Measurements from ENCODE around the gene RABL2B. TPM values are rescaled to one million over a fixed set of nuclear protein-coding genes. Genes with fewer than 3 reads are reported as not detected.
A peak's percentile ranks its signal among the peaks of the same experiment; 100 is the strongest.
"Not testable (repeated sequence)": the region's sequence is repeated elsewhere in the genome, so short reads cannot be mapped to it uniquely, and the experiment has no call there.

Gene RABL2B
- total RNA-seq, 1 experiment from 2014 or later = 17.1 TPM

DNA sequence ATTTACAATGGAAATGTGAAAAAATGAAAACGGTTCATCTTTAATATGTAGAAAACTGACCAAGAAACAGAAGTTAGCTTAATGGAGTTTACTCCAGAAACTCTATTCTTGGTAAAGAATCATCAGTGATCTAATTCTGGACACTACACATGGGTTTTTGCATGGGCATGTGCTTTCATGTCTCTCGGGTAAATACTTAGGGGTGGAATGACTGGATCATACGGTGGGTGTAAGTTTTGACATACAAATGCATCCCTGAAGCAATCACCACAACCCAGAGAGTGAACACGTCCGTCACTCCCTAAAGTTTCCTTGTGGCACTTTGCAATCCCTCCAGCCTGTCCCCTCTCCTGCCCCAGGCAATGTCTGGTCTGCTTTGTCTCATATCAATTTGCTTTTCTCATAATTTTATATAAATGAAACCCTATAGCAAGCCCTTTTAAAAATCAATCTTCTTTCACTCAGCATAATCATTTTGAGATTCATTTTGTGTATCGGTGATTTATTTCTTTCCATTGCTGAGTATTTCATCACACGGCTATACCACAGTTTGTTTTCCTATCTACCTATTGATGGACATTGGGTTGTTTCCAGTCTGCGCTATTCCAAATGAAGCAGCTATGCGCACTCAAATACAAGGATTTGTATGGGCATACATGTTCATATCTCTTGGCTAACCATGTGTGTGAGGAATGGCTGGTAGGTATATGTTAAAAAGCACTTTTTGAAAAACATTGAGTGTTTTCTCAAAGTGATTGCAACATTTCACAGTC, 33.9 kb downstream of the RABL2B start:
- not testable (repeated sequence) for DNase-seq; H3K27me3 ChIP-seq (ENCODE audit: control insufficient read depth, insufficient read depth, low read length); H3K36me3 ChIP-seq (replicated peaks; ENCODE audit: control insufficient read depth, insufficient read depth, low read length); H3K4me3 ChIP-seq (ENCODE audit: insufficient read depth, low read depth, low read length)

DNA sequence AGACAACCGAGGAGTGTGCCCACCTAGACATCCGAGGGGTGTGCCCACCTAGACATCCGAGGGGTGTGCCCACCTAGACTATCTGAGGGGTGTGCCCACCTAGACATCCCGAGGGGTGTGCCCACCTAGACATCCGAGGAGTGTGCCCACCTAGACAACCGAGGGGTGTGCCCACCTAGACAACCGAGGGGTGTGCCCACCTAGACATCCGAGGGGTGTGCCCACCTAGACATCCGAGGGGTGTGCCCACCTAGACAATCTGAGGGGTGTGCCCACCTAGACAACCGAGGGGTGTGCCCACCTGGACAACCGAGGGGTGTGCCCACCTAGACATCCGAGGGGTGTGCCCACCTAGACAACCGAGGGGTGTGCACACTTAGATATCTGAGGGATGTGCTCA, 34.8 kb downstream of the RABL2B start:
- not testable (repeated sequence) for DNase-seq; H3K27me3 ChIP-seq (ENCODE audit: control insufficient read depth, insufficient read depth, low read length); H3K36me3 ChIP-seq (replicated peaks; ENCODE audit: control insufficient read depth, insufficient read depth, low read length); H3K4me3 ChIP-seq (ENCODE audit: insufficient read depth, low read depth, low read length)

DNA sequence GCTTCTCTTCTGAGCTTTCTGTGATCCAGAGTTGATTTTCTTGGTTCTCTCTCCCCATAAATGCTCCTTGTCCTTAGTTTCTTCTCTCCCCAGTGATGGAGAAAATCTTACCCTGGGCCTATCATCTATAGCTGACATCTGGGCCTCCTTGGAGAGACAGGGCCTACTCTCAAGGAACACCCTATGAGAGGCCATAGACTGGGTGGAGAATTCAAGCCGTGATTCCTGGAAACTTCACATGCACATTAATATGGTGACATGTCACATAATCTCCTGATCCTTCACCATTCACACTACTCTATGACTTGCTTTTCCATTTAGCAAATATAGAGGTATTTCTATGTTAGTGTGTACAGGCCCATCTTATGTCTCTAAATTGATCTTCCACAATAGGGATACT, 35.9 kb downstream of the RABL2B start:
- H3K4me3 ChIP-seq (ENCODE audit: insufficient read depth, low read depth, low read length); H3K27me3 ChIP-seq (ENCODE audit: control insufficient read depth, insufficient read depth, low read length); DNase-seq; H3K36me3 ChIP-seq (replicated peaks; ENCODE audit: control insufficient read depth, insufficient read depth, low read length): not testable (repeated sequence)

DNA sequence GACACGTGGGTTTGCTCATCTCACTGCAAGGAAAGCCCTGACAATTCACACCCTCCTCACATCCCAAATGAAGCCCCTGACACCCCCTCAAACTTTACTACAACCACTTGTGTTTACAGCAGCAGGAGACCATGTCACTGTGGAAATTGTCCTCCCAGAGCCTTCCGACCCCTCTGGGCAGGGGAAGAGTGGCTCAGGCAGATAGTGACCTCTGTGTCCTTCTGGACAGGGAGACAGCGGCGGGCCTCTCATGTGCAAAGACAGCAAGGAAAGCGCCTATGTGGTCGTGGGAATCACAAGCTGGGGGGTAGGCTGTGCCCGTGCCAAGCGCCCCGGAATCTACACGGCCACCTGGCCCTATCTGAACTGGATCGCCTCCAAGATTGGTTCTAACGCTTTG, 39.0 kb downstream of the RABL2B start:
- H3K27me3 ChIP-seq (ENCODE audit: control insufficient read depth, insufficient read depth, low read length); H3K36me3 ChIP-seq (replicated peaks; ENCODE audit: control insufficient read depth, insufficient read depth, low read length); H3K4me3 ChIP-seq (ENCODE audit: insufficient read depth, low read depth, low read length); DNase-seq: not testable (repeated sequence)

DNA sequence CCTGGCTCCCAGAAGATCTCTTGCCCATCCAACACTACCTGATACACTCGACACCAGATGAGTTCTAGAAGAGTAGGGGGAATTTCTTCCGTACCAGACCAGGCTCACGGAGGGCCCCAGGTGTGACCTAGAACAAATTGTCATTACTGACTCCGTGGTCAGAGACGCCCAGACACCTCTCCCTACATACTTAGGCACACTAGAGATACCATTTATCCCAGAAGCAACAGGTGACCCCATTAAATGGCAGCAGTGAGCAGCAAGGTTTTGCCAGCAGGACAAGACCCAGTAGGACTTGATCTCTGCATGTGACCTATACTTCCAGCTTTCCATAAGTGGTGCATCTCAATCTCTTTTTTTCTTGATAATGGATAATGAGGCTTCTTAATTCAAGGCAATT, 42.7 kb downstream of the RABL2B start:
- not testable (repeated sequence) for H3K4me3 ChIP-seq (ENCODE audit: insufficient read depth, low read depth, low read length); DNase-seq; H3K36me3 ChIP-seq (replicated peaks; ENCODE audit: control insufficient read depth, insufficient read depth, low read length); H3K27me3 ChIP-seq (ENCODE audit: control insufficient read depth, insufficient read depth, low read length)

DNA sequence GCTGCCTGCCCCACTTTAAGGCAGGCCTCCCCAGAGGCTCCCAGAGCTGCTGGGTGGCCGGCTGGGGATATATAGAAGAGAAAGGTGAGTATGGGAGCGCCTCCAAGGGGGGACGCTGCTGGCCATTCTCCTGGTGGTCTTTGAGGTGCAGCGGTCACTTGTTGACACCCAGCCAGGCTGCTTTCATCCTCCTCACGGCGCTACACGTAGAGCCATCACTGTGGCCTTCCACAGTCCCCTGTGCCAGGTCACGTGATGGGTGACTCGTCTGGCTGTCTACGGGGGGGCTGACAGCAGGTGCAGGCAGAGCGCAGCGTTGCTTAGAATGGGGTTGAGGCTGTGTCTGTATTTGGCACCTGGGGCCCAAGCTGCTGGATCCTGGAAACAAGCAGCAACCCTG, 43.5 kb downstream of the RABL2B start:
- Histone ChIP-seq H3K27me3 (ENCODE audit: control insufficient read depth, insufficient read depth, low read length) (peaks cover 8% of the 10 kb centered on the region), H3K4me3 (ENCODE audit: insufficient read depth, low read depth, low read length) (no peak overlapping the region), H3K36me3 (replicated peaks; ENCODE audit: control insufficient read depth, insufficient read depth, low read length) (no peaks in the 10 kb centered on the region)
- no peak for DNase-seq

DNA sequence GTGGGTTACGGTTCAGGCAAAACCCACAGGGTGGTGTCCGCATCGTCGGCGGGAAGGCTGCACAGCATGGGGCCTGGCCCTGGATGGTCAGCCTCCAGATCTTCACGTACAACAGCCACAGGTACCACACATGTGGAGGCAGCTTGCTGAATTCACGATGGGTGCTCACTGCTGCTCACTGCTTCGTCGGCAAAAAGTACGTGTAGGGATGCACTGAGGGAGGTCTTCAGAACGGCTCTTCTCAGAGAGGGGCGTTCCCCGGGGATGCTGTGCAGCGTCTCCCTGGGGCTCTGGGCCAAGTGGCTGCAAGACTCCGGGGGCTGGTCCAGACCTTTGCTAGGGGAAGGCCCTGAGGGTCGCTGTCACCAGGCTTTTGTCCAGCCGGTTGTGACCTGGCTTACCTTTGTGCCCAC, 44.2 kb downstream of the RABL2B start:
- H3K36me3 ChIP-seq (replicated peaks; ENCODE audit: control insufficient read depth, insufficient read depth, low read length) = no peaks in the 10 kb centered on the region
- peaks cover 8% of the 10 kb centered on the region for H3K27me3 ChIP-seq (ENCODE audit: control insufficient read depth, insufficient read depth, low read length)
- no peak for DNase-seq
- H3K4me3 ChIP-seq (ENCODE audit: insufficient read depth, low read depth, low read length) = no peak overlapping the region

DNA sequence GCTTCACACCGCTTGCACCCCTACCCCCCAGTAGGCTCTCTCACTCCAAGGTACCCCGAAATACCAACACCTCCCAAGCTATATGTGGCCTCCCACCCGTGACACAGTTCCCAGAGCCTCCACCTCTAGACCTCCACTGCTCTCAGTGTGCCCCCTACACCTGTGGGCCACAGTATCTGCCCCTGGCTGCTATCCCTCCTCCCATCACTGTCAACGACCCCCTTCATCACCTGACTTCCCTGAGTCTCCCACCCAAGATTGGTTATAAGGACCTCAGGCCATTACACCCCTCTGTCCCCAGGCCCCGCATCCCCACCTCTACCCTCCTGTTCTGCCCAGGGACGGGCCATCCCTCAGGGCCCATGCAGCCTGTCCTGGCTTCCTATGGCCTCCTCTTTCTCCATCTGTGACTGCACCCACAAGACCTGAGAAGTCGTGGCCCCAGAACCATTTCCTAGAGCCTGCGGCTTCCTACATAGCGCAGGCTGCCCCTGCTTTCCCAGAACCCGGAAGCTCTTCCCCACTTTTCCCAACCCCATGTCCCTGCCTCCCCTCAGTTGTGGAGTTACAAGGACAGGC, 44.7 kb downstream of the RABL2B start:
- Histone ChIP-seq H3K4me3 (ENCODE audit: insufficient read depth, low read depth, low read length) (no peak overlapping the region), H3K36me3 (replicated peaks; ENCODE audit: control insufficient read depth, insufficient read depth, low read length) (no peaks in the 10 kb centered on the region), H3K27me3 (ENCODE audit: control insufficient read depth, insufficient read depth, low read length) (peaks cover 11% of the 10 kb centered on the region)
- DNase-seq = no peak

DNA sequence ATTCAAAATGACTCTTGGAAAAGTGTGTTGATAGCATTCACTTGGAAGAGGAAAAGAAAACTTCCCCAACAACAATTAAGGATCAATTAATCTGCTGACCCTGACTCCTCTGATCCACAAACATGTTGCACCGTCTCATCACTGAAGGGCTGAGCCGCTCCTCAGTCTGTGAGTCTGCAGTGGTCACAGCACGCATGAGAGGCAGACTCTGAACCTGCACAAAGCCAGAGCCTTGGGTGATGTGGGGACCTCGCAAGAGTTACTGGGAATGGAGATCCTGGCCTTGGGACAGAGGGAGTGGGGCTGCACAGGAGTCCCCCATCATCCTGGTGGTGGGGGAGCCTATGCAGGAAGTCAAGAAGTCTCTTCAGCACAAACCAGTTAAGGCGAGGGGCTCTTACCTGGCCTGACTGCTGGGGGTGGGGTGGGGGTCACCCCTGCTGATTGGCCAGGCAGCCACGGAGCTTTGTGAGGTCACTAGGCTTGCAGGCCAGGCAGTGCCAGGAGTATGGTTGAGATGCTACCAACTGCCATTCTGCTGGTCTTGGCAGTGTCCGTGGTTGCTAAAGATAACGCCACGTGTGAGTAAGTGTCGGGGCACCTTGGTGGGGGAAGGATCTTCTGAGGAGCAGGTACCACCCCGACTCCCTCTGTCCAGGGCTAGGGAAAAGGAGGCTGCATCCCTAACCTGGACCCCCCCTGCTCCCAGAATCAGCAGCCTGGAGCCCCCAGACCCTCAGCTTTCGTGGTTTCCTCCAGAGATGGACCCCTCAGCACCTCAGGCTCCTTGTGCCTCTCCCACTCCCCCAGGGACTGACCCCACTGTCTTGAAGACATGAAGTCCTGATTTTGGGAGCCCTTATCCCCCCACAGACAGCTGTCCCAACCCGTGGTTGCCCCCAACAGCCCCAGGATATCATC, 45.4 kb downstream of the RABL2B start, which contains the start of gene ACR:
ACR (plus strand) TSS at position 477 of the 921 bp plus-strand sequence; CDS start at position 509, 32 bp downstream.
- no peaks in the 10 kb centered on the region for H3K36me3 ChIP-seq (replicated peaks; ENCODE audit: control insufficient read depth, insufficient read depth, low read length)
- peaks cover 11% of the 10 kb centered on the region for H3K27me3 ChIP-seq (ENCODE audit: control insufficient read depth, insufficient read depth, low read length)
- no peak for DNase-seq
- H3K4me3 ChIP-seq (ENCODE audit: insufficient read depth, low read depth, low read length) = no peak within 1 kb of the TSS

DNA sequence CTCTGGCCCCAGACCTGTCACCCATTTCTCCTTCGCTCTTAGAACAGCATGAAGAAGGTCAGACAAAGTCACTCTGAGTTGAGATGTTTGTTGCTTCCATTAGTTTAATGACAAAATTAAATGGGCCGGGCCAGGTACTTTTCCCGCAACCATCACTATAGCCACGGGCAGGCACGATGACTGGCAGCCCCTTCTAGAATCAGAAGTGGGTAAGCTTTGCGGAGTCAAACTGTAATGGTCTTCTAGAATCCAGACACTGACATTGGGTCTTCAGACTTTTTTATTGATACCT, 47.8 kb downstream of the RABL2B start:
- DNase-seq = no peak

DNA sequence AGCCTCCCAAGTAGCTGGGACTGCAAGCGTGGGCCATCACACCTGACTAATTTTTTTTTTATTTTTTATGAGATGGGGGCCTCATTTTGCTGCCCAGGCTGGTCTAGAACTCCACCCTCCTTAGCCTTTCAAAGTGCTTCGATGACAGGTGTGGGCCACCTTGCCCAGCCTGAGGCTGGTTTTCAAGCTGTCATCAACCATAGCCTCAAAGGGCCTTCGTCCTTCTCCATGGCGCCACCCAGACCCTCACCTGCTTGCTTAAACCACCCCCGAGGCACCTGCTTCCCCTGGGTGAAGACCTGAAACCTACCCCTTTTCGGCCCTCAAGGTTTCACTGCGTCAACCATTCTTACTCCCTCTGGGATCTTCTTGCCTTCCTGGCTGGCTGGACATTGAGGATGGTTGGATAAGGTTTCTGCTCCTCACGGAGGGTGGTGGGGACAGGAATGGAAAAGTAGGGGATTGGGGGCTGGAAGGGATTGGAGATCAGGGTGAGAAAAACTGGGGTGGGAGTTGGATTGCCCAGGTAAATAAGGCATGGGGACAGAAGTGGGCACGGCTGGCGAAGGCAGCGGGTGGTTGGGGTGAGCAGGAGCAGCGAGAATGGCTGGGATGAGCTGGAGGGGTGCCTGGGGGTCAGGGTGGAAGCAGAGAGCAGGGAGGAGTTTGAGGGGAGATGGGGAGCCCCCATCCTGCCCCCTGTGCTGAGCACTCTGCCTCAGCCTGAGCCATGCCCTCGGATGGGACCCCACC, 48.3 kb downstream of the RABL2B start:
- no peak overlapping the region for H3K4me3 ChIP-seq (ENCODE audit: insufficient read depth, low read depth, low read length)
- peaks cover 24% of the 10 kb centered on the region for H3K27me3 ChIP-seq (ENCODE audit: control insufficient read depth, insufficient read depth, low read length)
- no peaks in the 10 kb centered on the region for H3K36me3 ChIP-seq (replicated peaks; ENCODE audit: control insufficient read depth, insufficient read depth, low read length)
- DNase-seq = no peak

More for the DNA sequence above, 47.8 kb downstream of the RABL2B start:
- Histone ChIP-seq H3K27me3 (ENCODE audit: control insufficient read depth, insufficient read depth, low read length) (peaks cover 21% of the 10 kb centered on the region), H3K4me3 (ENCODE audit: insufficient read depth, low read depth, low read length) (no peak overlapping the region), H3K36me3 (replicated peaks; ENCODE audit: control insufficient read depth, insufficient read depth, low read length) (no peaks in the 10 kb centered on the region)

DNA sequence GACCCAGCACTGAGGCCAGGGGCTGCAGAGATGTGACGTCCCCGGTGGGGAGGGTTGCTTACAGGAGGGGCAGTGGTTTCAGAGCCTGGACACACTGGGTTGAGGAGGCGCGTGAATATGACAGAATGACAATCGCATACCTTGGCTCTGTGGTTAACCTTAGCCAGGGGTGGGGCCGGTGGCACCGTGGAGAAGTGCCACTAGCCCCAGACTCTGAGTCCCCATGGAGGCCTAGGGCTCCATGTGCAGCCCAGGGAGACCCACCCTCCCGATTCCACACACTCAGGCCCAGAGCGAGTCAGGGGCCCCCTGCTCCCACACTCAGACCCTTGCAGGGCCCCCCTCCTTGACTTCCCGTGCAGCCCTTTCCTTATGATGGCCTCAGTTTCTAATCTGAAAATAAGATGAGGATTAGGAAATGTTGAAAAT, 49.1 kb downstream of the RABL2B start:
- H3K4me3 ChIP-seq (ENCODE audit: insufficient read depth, low read depth, low read length) = no peak overlapping the region
- H3K36me3 ChIP-seq (replicated peaks; ENCODE audit: control insufficient read depth, insufficient read depth, low read length) = no peaks in the 10 kb centered on the region
- DNase-seq = no peak
- peaks cover 30% of the 10 kb centered on the region for H3K27me3 ChIP-seq (ENCODE audit: control insufficient read depth, insufficient read depth, low read length)

DNA sequence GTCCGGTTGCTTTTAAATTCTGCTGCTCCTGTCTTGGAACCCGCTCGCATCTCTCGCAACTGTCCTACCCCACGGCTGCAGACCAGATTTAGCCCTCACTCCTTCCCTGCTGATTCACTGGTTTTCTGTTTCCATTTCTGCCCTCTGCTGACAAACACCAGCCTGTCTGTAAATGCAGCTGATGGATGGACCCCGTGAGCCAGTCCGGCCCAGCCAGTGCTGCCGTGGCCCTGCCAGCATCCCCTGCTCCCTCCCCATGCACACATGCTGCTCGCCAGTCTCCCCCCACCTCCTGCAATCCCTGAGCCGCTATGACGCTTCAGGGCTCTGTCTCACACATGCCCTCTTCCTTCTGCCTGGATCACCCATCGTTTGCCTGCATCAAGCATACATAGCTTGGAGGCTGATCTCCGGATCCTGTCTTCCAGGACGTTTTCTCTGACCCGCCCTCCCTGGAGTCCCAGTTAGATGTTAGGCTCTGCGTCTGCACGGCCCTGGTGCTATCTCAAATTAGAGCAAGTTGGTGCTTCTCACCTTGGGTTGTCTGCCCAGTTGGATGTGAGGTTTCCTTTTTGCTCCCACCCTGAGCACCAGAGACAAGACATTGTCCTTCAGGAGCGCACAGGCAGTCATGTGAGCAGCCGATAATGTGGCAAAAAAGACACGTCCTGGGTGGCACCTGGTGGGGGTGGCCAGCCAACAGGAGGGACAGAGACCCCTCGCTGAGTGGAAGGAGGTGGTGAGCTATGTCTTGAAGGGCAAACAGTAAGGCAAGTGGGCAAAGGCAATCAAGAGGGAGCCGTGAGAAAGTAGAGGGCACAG, 49.7 kb downstream of the RABL2B start:
- Histone ChIP-seq H3K27me3 (ENCODE audit: control insufficient read depth, insufficient read depth, low read length) (peaks cover 30% of the 10 kb centered on the region), H3K36me3 (replicated peaks; ENCODE audit: control insufficient read depth, insufficient read depth, low read length) (no peaks in the 10 kb centered on the region), H3K4me3 (ENCODE audit: insufficient read depth, low read depth, low read length) (no peak overlapping the region)
- DNase-seq = peak; percentile 71
